Measurements from ENCODE around the gene LLGL1.

DNA sequence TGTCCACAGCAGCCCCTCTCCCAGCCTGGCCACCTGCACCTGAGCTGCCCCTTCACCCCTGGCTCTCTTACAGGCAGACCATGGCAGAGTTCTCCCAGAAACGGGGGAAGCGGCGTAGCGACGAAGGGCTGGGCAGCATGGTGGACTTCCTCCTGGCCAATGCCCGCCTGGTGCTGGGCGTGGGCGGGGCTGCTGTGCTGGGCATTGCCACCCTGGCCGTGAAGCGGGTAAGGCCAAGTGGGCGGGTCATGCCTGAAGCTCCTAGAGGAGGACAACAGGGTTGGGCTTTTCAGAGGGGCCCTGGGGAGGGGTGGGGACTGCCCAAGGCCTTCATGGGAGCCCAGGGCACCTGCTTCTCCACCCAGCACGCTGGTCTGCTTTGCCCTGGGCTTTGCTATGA is 37.2 kb downstream of the LLGL1 start:
- TF ChIP-seq, protein P1, sequence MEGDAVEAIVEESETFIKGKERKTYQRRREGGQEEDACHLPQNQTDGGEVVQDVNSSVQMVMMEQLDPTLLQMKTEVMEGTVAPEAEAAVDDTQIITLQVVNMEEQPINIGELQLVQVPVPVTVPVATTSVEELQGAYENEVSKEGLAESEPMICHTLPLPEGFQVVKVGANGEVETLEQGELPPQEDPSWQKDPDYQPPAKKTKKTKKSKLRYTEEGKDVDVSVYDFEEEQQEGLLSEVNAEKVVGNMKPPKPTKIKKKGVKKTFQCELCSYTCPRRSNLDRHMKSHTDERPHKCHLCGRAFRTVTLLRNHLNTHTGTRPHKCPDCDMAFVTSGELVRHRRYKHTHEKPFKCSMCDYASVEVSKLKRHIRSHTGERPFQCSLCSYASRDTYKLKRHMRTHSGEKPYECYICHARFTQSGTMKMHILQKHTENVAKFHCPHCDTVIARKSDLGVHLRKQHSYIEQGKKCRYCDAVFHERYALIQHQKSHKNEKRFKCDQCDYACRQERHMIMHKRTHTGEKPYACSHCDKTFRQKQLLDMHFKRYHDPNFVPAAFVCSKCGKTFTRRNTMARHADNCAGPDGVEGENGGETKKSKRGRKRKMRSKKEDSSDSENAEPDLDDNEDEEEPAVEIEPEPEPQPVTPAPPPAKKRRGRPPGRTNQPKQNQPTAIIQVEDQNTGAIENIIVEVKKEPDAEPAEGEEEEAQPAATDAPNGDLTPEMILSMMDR (conservative IDR thresholded peaks at IDR 0.05; ENCODE audit: low read depth, low read length): no peak
- TF ChIP-seq EZH2 (IDR thresholded peaks at IDR 0.05; ENCODE audit: low read length, unreplicated experiment): no peak
